Kidney epithelial cell (primary cell): ENCODE results near the gene CIART. TPM values are rescaled to one million over a fixed set of nuclear protein-coding genes. Genes with fewer than 3 reads are reported as not detected.

Experiments used
- DNase-seq: peaks from one replicate; pipeline ENCODE4 v3.0.0-alpha.2; 2010; ENCODE audit warnings: low read depth
- H3K27me3 ChIP-seq: 2 replicates; pipeline ENCODE4 v1.6.0; 2011; ENCODE audit warnings: low read length; ENCODE audit not compliant: control insufficient read depth, insufficient read depth
- H3K36me3 ChIP-seq: 2 replicates; pipeline ENCODE4 v1.5.1; 2011; ENCODE audit warnings: low read length; ENCODE audit not compliant: control insufficient read depth, insufficient read depth
- H3K4me3 ChIP-seq: 2 replicates; pipeline ENCODE4 v1.5.1; 2011; ENCODE audit warnings: low read depth, mild to moderate bottlenecking, control low read depth, low read length
- total RNA-seq: library from RNA; depleted of rRNA; stranded (reverse); fragments of >200 nt; gene quantifications from 2 replicates; pipeline ENCODE4 v1.2.3, GENCODE V29; 2015
- TF ChIP-seq, protein P1 (sequence below): IDR thresholded peaks from 2 replicates; pipeline ENCODE4 v1.5.1; 2011; ENCODE audit warnings: mild to moderate bottlenecking, moderate library complexity, low read length, control low read depth, inconsistent platforms; ENCODE audit not compliant: insufficient read depth, poor library complexity, severe bottlenecking

CIART gene
- total RNA-seq, 1 donor from 2014 or later, result 2.4 TPM

DNA sequence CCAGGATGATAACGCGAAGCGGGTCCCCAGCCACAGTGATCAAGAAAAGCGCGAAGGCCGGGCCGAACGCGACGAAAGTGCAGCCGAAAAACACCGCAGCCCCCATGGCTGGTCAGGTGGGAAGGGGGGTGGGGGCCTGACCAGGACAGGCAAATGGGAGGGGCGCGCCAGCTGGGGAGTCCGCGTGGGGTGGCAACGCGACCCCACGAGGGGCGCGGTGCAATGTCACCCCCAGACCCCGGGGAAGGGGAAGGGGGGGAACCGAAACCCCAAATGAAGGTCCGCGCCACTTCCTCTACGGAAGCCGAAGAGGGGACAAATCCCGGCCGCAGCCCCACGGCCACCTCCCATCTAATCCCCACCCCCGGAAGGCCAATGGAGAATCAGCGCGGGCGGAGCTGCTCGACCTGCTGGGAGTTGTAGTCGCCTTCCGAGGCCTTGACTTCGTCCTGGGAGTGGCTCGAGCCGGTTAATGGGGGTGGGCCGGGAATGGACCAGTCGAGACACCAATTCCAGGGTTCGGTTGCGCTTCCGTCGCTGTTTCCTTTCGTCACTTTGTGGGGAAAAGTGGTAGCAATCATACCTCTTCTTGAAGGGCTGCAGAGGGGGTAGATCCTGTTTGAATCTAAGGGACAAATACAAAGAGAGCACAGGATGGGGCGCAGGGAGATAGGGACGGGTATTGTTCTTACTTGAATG lies 13.5 kb upstream of the CIART start, which contains the start of gene APH1A:
Gene APH1A, minus strand, starts transcription at position 312 of the 699 bp plus-strand sequence. Its CDS starts 206 bp downstream, at position 106.
- TF ChIP-seq, protein P1, sequence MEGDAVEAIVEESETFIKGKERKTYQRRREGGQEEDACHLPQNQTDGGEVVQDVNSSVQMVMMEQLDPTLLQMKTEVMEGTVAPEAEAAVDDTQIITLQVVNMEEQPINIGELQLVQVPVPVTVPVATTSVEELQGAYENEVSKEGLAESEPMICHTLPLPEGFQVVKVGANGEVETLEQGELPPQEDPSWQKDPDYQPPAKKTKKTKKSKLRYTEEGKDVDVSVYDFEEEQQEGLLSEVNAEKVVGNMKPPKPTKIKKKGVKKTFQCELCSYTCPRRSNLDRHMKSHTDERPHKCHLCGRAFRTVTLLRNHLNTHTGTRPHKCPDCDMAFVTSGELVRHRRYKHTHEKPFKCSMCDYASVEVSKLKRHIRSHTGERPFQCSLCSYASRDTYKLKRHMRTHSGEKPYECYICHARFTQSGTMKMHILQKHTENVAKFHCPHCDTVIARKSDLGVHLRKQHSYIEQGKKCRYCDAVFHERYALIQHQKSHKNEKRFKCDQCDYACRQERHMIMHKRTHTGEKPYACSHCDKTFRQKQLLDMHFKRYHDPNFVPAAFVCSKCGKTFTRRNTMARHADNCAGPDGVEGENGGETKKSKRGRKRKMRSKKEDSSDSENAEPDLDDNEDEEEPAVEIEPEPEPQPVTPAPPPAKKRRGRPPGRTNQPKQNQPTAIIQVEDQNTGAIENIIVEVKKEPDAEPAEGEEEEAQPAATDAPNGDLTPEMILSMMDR, result no peak
- DNase-seq, result peak; percentile 85
- Histone ChIP-seq H3K27me3 (no peaks in the 10 kb centered on the region), H3K4me3 (peak within 1 kb of the TSS; percentile 82), H3K36me3 (peaks cover 2% of the 10 kb centered on the region)

DNA sequence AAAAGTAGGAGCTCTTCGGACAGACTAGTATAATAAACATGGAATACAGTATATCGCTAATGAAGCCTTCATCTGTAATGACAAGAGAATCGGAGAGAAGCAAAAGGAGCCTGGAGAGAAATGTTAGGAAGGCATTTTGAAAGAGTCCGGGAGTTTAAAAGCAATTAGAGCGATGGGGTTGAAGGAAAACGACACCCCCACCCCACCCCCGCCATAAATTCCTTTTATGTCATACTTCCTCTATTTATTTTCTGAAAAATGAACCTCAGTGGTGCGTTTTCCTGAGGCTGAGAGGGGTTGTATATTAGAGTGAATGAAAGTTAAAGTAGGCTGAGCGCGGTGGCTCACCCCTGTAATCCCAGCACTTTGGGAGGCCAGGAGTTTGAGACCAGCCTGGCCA lies 12.9 kb upstream of the CIART start:
- TF ChIP-seq, protein P1, result no peak
- peaks cover 2% of the 10 kb centered on the region for H3K36me3 ChIP-seq
- peak overlapping the region; percentile 82 for H3K4me3 ChIP-seq
- DNase-seq, result no peak
- H3K27me3 ChIP-seq, result no peaks in the 10 kb centered on the region

DNA sequence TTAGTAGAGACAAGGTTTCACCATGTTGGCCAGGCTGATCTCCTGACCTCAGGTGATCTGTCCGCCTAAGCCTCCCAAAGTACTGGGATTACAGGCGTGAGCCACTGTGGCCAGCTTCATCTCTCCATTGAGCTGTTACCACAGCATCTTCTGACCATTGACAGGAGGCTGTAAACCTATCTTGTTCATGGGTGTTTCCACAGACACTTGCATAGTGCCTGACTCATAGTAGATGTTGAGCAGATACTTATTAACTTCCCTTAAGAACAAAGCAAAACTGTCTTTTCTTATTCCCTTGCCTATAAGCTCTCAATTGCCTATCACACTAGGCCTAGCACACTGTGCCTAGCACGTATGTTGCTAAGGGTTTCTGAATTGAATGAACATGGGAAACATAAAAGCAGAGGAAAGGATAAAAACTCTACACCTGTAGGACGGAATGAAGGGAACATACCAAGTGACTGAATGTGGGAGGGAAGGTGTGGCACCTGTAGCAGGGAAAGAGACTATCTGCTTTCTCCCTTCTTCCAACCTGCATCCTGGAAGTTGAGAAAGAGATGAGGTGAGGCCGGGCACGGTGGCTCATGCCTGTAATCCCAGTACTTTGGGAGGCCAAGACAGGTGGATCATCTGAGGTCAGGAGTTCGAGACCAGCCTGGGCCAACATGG lies 10.9 kb upstream of the CIART start:
- Histone ChIP-seq H3K4me3 (no peak overlapping the region), H3K36me3 (no peaks in the 10 kb centered on the region), H3K27me3 (no peaks in the 10 kb centered on the region)
- TF ChIP-seq, protein P1, result no peak
- DNase-seq, result no peak

DNA sequence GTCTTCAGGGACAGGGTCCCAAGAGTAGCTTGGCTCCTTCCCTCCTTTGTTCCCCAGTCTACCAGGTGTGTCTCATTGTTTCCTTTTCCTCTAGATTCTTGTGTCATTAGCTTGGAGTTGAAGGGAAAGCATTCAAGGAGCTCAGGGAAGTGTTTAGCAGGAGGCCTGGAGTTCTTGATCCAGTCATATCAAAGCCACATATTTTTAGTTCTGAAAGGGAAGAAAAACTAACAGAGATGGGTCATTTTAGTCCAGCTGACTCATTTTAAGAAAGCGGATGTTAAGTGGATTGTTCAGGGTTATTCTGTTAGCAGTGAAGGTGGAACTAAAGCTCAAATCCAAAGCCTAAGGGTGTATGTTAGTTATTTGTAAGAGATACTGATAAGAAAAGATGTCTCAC lies 9.0 kb upstream of the CIART start:
- H3K4me3 ChIP-seq, result no peak overlapping the region
- TF ChIP-seq, protein P1, result no peak
- H3K36me3 ChIP-seq, result no peaks in the 10 kb centered on the region
- H3K27me3 ChIP-seq, result no peaks in the 10 kb centered on the region
- DNase-seq, result no peak

DNA sequence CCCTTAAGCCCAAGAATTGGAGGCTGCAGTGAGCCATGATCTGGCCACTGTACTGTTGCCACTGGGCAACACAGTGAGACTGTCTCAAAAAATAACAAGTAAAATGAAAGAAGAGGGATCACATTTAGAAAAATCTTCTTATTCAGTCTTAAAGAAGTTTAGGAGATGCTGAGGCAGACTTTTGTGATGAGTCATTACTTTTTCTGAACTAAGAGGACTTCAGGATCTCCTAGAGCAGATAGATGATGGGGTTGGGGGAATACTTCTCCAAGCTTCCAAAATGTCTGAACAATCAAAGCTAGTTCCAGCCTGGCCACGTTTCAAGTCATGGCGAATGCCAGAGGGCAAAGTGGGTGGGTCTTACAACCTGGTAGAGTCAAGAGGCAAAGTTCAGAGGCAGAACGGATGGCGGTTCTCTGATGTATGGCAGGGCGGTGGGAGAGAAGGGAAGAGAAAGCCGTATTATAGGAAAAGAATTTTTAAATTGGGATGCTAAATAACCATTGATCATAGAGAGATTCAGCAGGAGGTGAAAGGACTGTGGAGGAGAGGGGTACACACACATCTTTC lies 2.1 kb upstream of the CIART start:
- no peaks in the 10 kb centered on the region for H3K36me3 ChIP-seq
- no peak for DNase-seq
- TF ChIP-seq, protein P1, result no peak

More for the DNA sequence above, 2.1 kb upstream of the CIART start:
- Histone ChIP-seq H3K4me3 (no peak overlapping the region), H3K27me3 (peaks cover 2% of the 10 kb centered on the region)
